Esophagus squamous epithelium (tissue), 5 donors: ENCODE data around the gene ADGRA3. TPM values are rescaled to one million over a fixed set of nuclear protein-coding genes. Genes with fewer than 3 reads are reported as not detected.
A peak's percentile ranks its signal among the peaks of the same experiment; 100 is the strongest.

Source experiments
- DNase-seq: peaks from one replicate; lab custom pipeline; 2025; lab: John Stamatoyannopoulos, UW
- H3K27ac ChIP-seq, 4 donors: fragments of 200-600 bp; sonication (generic); one replicate each; pipeline ENCODE4 v1.5.1; 2016 to 2019; ENCODE audit warnings: mild to moderate bottlenecking in 1 of 4
- H3K27me3 ChIP-seq, 4 donors: fragments of 200-600 bp; sonication (generic); 1 replicate in 3 of 4; 2 replicates in 1 of 4; pipeline versions ENCODE4 v1.5.1 to v1.6.0; 2017 to 2021; ENCODE audit warnings: antibody characterized with exemption in 1 of 4
- H3K36me3 ChIP-seq, 3 donors: fragments of 200-600 bp; sonication (generic); one replicate each; pipeline ENCODE4 v1.5.1; 2016 to 2019
- H3K4me1 ChIP-seq, 3 donors: fragments of 200-600 bp; sonication (generic); one replicate each; pipeline ENCODE4 v1.5.1; 2017 to 2019
- H3K4me3 ChIP-seq, 4 donors: fragments of 200-600 bp; sonication (generic); 1 replicate in 3 of 4; 2 replicates in 1 of 4; pipeline ENCODE4 v1.5.1; 2016 to 2019; ENCODE audit warnings: mild to moderate bottlenecking in 2 of 4, moderate library complexity in 1 of 4
- H3K9me3 ChIP-seq, 3 donors: fragments of 200-600 bp; sonication (generic); one replicate each; pipeline ENCODE4 v1.5.1; 2016 to 2019
- CTCF ChIP-seq, 6 experiments: fragments of 450-650 bp in 4 of 6; fragments of 200-600 bp in 2 of 6; sonication (generic) in 2 of 6; IDR thresholded peaks; one replicate each; pipeline ENCODE4 v1.5.1; 2016 to 2019; ENCODE audit warnings: antibody characterized with exemption in 6 of 6, mild to moderate bottlenecking in 4 of 6, moderate library complexity in 4 of 6
- POLR2A ChIP-seq, 4 donors: fragments of 450-650 bp; IDR thresholded peaks; one replicate each; pipeline ENCODE4 v1.6.1; 2017; ENCODE audit warnings: antibody characterized with exemption in 4 of 4, mild to moderate bottlenecking in 4 of 4, moderate library complexity in 3 of 4
- WGBS, 2 donors: methylation state at CpG; one replicate each; pipeline ENCODE4 v1.1.5; 2018; 5-methylcytosine and 5-hydroxymethylcytosine counted together
- intact Hi-C: fragments of 100-400 bp; cut with DNase I; formaldehyde crosslinking; loops from one replicate; pipeline ENCODE4 v1.15.0; 2022
- total RNA-seq, 4 donors: library from RNA; depleted of rRNA; stranded (reverse); fragments of >200 nt; gene quantifications; one replicate each; pipeline ENCODE4 v1.1.0, GENCODE V29; 2016
- donor health status: DM: yes; HTN: yes; CAD: no.

The ADGRA3 gene
- total RNA-seq, 4 donors from 2014 or later: 5.4 to 20.4 (median 12.9) TPM

GRCh38 chr4:22514001-22514400 is 1.9 kb downstream of the ADGRA3 start:
- TF ChIP-seq CTCF (IDR thresholded peaks at IDR 0.05) (no peak), POLR2A (IDR thresholded peaks at IDR 0.05) (no peak)
- intact Hi-C loops: no loop called here
- peaks cover 0 to 24% (median 0%) of the 10 kb centered on the region in 3 donors for H3K4me1 ChIP-seq
- H3K27ac ChIP-seq: no peak overlapping the region
- no peaks in the 10 kb centered on the region for H3K9me3 ChIP-seq
- H3K4me3 ChIP-seq: peak overlapping the region in 3 of 4 donors; percentile 55 to 76 (median 65)
- DNase-seq: no peak
- no peaks in the 10 kb centered on the region for H3K36me3 ChIP-seq
- H3K27me3 ChIP-seq: peaks cover 0 to 7% (median 0%) of the 10 kb centered on the region in 4 donors
- WGBS, 2 donors: 37 to 41% methylated on average over 6 of the region's 6 CpGs

DNA sequence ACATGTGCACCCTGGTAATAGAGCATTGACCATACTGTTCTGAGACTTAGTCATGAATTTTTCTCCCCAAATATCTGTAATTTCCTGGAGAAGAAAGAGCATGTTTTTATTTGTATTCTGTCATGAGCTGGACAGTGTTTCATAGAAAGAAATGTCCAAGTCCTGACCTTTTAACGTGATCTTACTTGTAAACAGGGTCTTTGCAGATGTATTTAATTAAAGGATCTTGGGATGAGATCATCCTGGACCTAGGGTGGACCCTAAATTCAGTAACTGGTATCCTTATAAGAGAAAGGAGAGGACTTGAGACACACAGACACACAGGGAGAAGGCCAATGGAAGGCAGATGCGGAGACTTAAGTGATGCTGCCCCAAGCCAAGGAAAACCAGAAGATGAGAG is 3.6 kb downstream of the ADGRA3 start:
- Histone ChIP-seq H3K9me3 (no peaks in the 10 kb centered on the region), H3K4me3 (no peak overlapping the region), H3K27ac (no peak overlapping the region), H3K27me3 (peaks cover 0 to 7% (median 0%) of the 10 kb centered on the region in 4 donors), H3K4me1 (peaks cover 0 to 28% (median 0%) of the 10 kb centered on the region in 3 donors), H3K36me3 (no peaks in the 10 kb centered on the region)
- WGBS, 2 donors: 77 to 83% methylated on average over 2 of the region's 2 CpGs
- TF ChIP-seq POLR2A (IDR thresholded peaks at IDR 0.05) (no peak), CTCF (IDR thresholded peaks at IDR 0.05) (no peak)
- intact Hi-C loops: no loop called here
- no peak for DNase-seq

DNA sequence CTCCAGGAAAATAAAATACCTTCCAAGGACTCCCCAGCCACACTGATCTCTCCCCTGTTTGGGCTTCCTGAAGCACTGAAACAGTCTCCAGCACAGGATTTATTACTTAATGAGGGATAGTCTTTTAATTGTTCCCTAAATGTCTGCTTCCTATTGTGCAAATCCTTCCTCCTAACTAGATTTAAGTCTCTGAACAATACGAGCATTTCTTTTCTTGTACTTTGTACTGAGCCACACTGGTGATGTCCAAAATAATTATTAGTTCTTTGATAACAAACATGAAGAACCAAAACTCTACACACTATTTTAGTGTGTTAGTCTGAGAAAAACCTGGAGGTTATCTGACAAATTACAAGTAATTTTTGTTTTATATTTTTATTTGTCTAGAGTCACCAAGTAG is 5.1 kb downstream of the ADGRA3 start:
- H3K27ac ChIP-seq: no peak overlapping the region
- peaks cover 0 to 19% (median 0%) of the 10 kb centered on the region in 3 donors for H3K4me1 ChIP-seq
- 45 to 50% methylated on average over 1 of the region's 1 CpG for WGBS, 2 donors
- intact Hi-C loops: no loop called here
- no peaks in the 10 kb centered on the region for H3K36me3 ChIP-seq
- TF ChIP-seq POLR2A (IDR thresholded peaks at IDR 0.05) (no peak), CTCF (IDR thresholded peaks at IDR 0.05) (no peak)
- DNase-seq: no peak
- H3K4me3 ChIP-seq: no peak overlapping the region
- H3K9me3 ChIP-seq: no peaks in the 10 kb centered on the region
- H3K27me3 ChIP-seq: no peaks in the 10 kb centered on the region

GRCh38 chr4:22508376-22508775 is 7.5 kb downstream of the ADGRA3 start:
- H3K9me3 ChIP-seq: no peaks in the 10 kb centered on the region
- H3K4me3 ChIP-seq: no peak overlapping the region
- no peaks in the 10 kb centered on the region for H3K27me3 ChIP-seq
- no peak overlapping the region for H3K27ac ChIP-seq
- peaks cover 0 to 5% (median 0%) of the 10 kb centered on the region in 3 donors for H3K4me1 ChIP-seq
- intact Hi-C loops: no loop called here
- TF ChIP-seq POLR2A (IDR thresholded peaks at IDR 0.05) (no peak), CTCF (IDR thresholded peaks at IDR 0.05) (no peak)
- no peaks in the 10 kb centered on the region for H3K36me3 ChIP-seq
- DNase-seq: no peak
- WGBS, 2 donors: 75% methylated on average over 3 of the region's 3 CpGs

- no peaks in the 10 kb centered on the region for H3K36me3 ChIP-seq
- TF ChIP-seq CTCF (IDR thresholded peaks at IDR 0.05): no peak
- no peak for TF ChIP-seq POLR2A (IDR thresholded peaks at IDR 0.05)
- no peak overlapping the region for H3K4me3 ChIP-seq
- DNase-seq: no peak
- H3K9me3 ChIP-seq: no peaks in the 10 kb centered on the region
- H3K4me1 ChIP-seq: peaks cover 0 to 10% (median 10%) of the 10 kb centered on the region in 3 donors
- H3K27me3 ChIP-seq: no peaks in the 10 kb centered on the region
- WGBS, 2 donors: 83 to 91% methylated on average over 4 of the region's 4 CpGs
- no peak overlapping the region for H3K27ac ChIP-seq
- intact Hi-C loops: no loop called here
Observed at GRCh38 chr4:22504922-22505321, 10.9 kb downstream of the ADGRA3 start.
